IPS-18a (cell line): ENCODE results near the gene SLU7.

ENCODE experiments used
- H3K27ac ChIP-seq: one replicate; pipeline ENCODE4 v1.5.1; 2013; ENCODE audit warnings: low read length
- H3K27me3 ChIP-seq: one replicate; pipeline ENCODE4 v1.6.1; 2013; ENCODE audit warnings: mild to moderate bottlenecking, low read length; ENCODE audit not compliant: control insufficient read depth, insufficient read depth
- H3K36me3 ChIP-seq: one replicate; pipeline ENCODE4 v1.6.1; 2013; ENCODE audit warnings: low read depth, low read length; ENCODE audit not compliant: control insufficient read depth
- H3K4me1 ChIP-seq: one replicate; pipeline ENCODE4 v1.6.1; 2013; ENCODE audit warnings: low read depth, low read length; ENCODE audit not compliant: control insufficient read depth
- H3K4me3 ChIP-seq: one replicate; pipeline ENCODE4 v1.5.1; 2013; ENCODE audit warnings: low read length
- H3K9ac ChIP-seq: one replicate; pipeline ENCODE4 v1.6.1; 2013; ENCODE audit warnings: mild to moderate bottlenecking, low read length, moderate library complexity
- H3K9me3 ChIP-seq: one replicate; pipeline ENCODE4 v1.6.1; 2013; ENCODE audit warnings: low read depth, low read length; ENCODE audit not compliant: control insufficient read depth

The SLU7 gene

GRCh38 chr5:160418561-160419457 lies at the start of gene SLU7:
Gene SLU7 (minus strand): TSS chr5:160419081. CDS start chr5:160415294, 3,787 bp downstream.
- Histone ChIP-seq H3K4me3 (peak within 1 kb of the TSS; percentile 96), H3K9me3 (no peaks in the 10 kb centered on the region), H3K27me3 (no peaks in the 10 kb centered on the region), H3K27ac (peak within 1 kb of the TSS; percentile 79), H3K4me1 (peaks cover 18% of the 10 kb centered on the region), H3K9ac (peak within 1 kb of the TSS; percentile 79), H3K36me3 (peaks cover 8% of the 10 kb centered on the region)

GRCh38 chr5:160468363-160468975 lies 49.6 kb upstream of the SLU7 start:
- H3K4me3 ChIP-seq, result no peak overlapping the region
- no peak overlapping the region for H3K27ac ChIP-seq
- H3K36me3 ChIP-seq, result no peaks in the 10 kb centered on the region
- peaks cover 9% of the 10 kb centered on the region for H3K4me1 ChIP-seq
- no peak overlapping the region for H3K9ac ChIP-seq
- H3K9me3 ChIP-seq, result no peaks in the 10 kb centered on the region
- no peaks in the 10 kb centered on the region for H3K27me3 ChIP-seq

- H3K4me3 ChIP-seq, result no peak overlapping the region
- no peaks in the 10 kb centered on the region for H3K27me3 ChIP-seq
- no peaks in the 10 kb centered on the region for H3K9me3 ChIP-seq
- no peak overlapping the region for H3K27ac ChIP-seq
- no peaks in the 10 kb centered on the region for H3K36me3 ChIP-seq
- peak overlapping the region; percentile 24 for H3K9ac ChIP-seq
- H3K4me1 ChIP-seq, result peaks cover 9% of the 10 kb centered on the region
Measured at GRCh38 chr5:160467555-160468362, 48.9 kb upstream of the SLU7 start.

- no peak overlapping the region for H3K27ac ChIP-seq
- peaks cover 9% of the 10 kb centered on the region for H3K4me1 ChIP-seq
- no peaks in the 10 kb centered on the region for H3K9me3 ChIP-seq
- H3K36me3 ChIP-seq, result no peaks in the 10 kb centered on the region
- peak overlapping the region; percentile 24 for H3K9ac ChIP-seq
- no peaks in the 10 kb centered on the region for H3K27me3 ChIP-seq
- no peak overlapping the region for H3K4me3 ChIP-seq
Measured at GRCh38 chr5:160466889-160467554, 48.1 kb upstream of the SLU7 start.

- peaks cover 9% of the 10 kb centered on the region for H3K4me1 ChIP-seq
- H3K4me3 ChIP-seq, result no peak overlapping the region
- no peak overlapping the region for H3K27ac ChIP-seq
- H3K9ac ChIP-seq, result no peak overlapping the region
- H3K9me3 ChIP-seq, result no peaks in the 10 kb centered on the region
- H3K27me3 ChIP-seq, result no peaks in the 10 kb centered on the region
- H3K36me3 ChIP-seq, result no peaks in the 10 kb centered on the region
Measured at GRCh38 chr5:160466116-160466515, 47.2 kb upstream of the SLU7 start.

- H3K9me3 ChIP-seq, result no peaks in the 10 kb centered on the region
- H3K27me3 ChIP-seq, result no peaks in the 10 kb centered on the region
- H3K27ac ChIP-seq, result no peak overlapping the region
- no peak overlapping the region for H3K4me3 ChIP-seq
- peaks cover 9% of the 10 kb centered on the region for H3K4me1 ChIP-seq
- no peak overlapping the region for H3K9ac ChIP-seq
- H3K36me3 ChIP-seq, result no peaks in the 10 kb centered on the region
Measured at GRCh38 chr5:160464466-160464797, 45.6 kb upstream of the SLU7 start.

GRCh38 chr5:160463740-160464465 lies 45.0 kb upstream of the SLU7 start:
- H3K4me3 ChIP-seq, result no peak overlapping the region
- no peaks in the 10 kb centered on the region for H3K9me3 ChIP-seq
- H3K27me3 ChIP-seq, result no peaks in the 10 kb centered on the region
- no peak overlapping the region for H3K27ac ChIP-seq
- H3K4me1 ChIP-seq, result peaks cover 9% of the 10 kb centered on the region
- no peak overlapping the region for H3K9ac ChIP-seq
- no peaks in the 10 kb centered on the region for H3K36me3 ChIP-seq

- no peak overlapping the region for H3K9ac ChIP-seq
- H3K27ac ChIP-seq, result no peak overlapping the region
- no peak overlapping the region for H3K4me3 ChIP-seq
- H3K9me3 ChIP-seq, result no peaks in the 10 kb centered on the region
- H3K36me3 ChIP-seq, result no peaks in the 10 kb centered on the region
- H3K27me3 ChIP-seq, result no peaks in the 10 kb centered on the region
- peaks cover 9% of the 10 kb centered on the region for H3K4me1 ChIP-seq
Measured at GRCh38 chr5:160463227-160463626, 44.3 kb upstream of the SLU7 start.

GRCh38 chr5:160462167-160462566 lies 43.3 kb upstream of the SLU7 start:
- peaks cover under 1% of the 10 kb centered on the region for H3K4me1 ChIP-seq
- no peak overlapping the region for H3K4me3 ChIP-seq
- H3K9me3 ChIP-seq, result no peaks in the 10 kb centered on the region
- no peak overlapping the region for H3K9ac ChIP-seq
- H3K27ac ChIP-seq, result no peak overlapping the region
- no peaks in the 10 kb centered on the region for H3K36me3 ChIP-seq
- no peaks in the 10 kb centered on the region for H3K27me3 ChIP-seq

GRCh38 chr5:160461378-160461777 lies 42.5 kb upstream of the SLU7 start:
- no peaks in the 10 kb centered on the region for H3K9me3 ChIP-seq

More at GRCh38 chr5:160461378-160461777, 42.5 kb upstream of the SLU7 start:
- Histone ChIP-seq H3K4me1 (no peaks in the 10 kb centered on the region), H3K27me3 (no peaks in the 10 kb centered on the region), H3K36me3 (no peaks in the 10 kb centered on the region), H3K27ac (no peak overlapping the region), H3K9ac (no peak overlapping the region), H3K4me3 (no peak overlapping the region)
